ENCODE measurements around the gene ARHGAP26.

Gene ARHGAP26

GRCh38 chr5:142955628-142956027 is 185.5 kb downstream of the ARHGAP26 start:
- no peak overlapping the region for H3K4me3 ChIP-seq
- H3K9me3 ChIP-seq: no peaks in the 10 kb centered on the region
- H3K27me3 ChIP-seq: no peaks in the 10 kb centered on the region
- intact Hi-C loops (cut with DNase I; ENCODE audit: low total_unique reads): no loop called here
- H3K27ac ChIP-seq: no peak overlapping the region
- DNase-seq: no peak
- TF ChIP-seq, protein P1, sequence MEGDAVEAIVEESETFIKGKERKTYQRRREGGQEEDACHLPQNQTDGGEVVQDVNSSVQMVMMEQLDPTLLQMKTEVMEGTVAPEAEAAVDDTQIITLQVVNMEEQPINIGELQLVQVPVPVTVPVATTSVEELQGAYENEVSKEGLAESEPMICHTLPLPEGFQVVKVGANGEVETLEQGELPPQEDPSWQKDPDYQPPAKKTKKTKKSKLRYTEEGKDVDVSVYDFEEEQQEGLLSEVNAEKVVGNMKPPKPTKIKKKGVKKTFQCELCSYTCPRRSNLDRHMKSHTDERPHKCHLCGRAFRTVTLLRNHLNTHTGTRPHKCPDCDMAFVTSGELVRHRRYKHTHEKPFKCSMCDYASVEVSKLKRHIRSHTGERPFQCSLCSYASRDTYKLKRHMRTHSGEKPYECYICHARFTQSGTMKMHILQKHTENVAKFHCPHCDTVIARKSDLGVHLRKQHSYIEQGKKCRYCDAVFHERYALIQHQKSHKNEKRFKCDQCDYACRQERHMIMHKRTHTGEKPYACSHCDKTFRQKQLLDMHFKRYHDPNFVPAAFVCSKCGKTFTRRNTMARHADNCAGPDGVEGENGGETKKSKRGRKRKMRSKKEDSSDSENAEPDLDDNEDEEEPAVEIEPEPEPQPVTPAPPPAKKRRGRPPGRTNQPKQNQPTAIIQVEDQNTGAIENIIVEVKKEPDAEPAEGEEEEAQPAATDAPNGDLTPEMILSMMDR (IDR thresholded peaks at IDR 0.05): no peak
- H3K36me3 ChIP-seq: no peaks in the 10 kb centered on the region
- H3K4me1 ChIP-seq: peaks cover 0 to 35% (median 12%) of the 10 kb centered on the region in 4 donors

DNA sequence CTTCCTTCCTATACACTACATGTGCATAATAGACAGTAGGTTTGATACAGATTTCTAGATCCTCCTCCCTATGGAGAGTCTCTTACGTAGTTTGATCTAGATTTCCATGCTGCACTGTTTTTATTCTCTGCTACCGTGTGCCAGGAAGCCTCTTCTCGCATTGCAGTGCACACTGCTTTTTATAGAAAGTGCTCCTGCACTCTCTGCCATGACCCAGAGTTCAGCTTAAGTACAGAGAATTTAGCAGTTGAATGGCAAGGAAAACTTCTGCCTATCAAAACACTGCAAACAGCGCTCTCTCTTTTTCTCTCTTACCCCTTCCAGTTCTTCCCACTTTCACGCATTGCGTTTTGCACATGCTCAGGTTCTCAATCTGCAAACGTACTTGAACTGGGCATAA is 187.4 kb downstream of the ARHGAP26 start:
- Histone ChIP-seq H3K27me3 (no peaks in the 10 kb centered on the region), H3K4me3 (no peak overlapping the region), H3K4me1 (peaks cover 0 to 35% (median 12%) of the 10 kb centered on the region in 4 donors), H3K27ac (no peak overlapping the region), H3K9me3 (no peaks in the 10 kb centered on the region), H3K36me3 (no peaks in the 10 kb centered on the region)
- intact Hi-C loops (cut with DNase I; ENCODE audit: low total_unique reads): no loop called here
- DNase-seq: no peak
- TF ChIP-seq, protein P1 (IDR thresholded peaks at IDR 0.05): no peak

- no peaks in the 10 kb centered on the region for H3K36me3 ChIP-seq
- H3K9me3 ChIP-seq: no peaks in the 10 kb centered on the region
- peaks cover 0 to 35% (median 12%) of the 10 kb centered on the region in 4 donors for H3K4me1 ChIP-seq
- intact Hi-C loops (cut with DNase I; ENCODE audit: low total_unique reads): no loop called here
- no peaks in the 10 kb centered on the region for H3K27me3 ChIP-seq
- TF ChIP-seq, protein P1 (IDR thresholded peaks at IDR 0.05): no peak
- no peak overlapping the region for H3K4me3 ChIP-seq
- H3K27ac ChIP-seq: no peak overlapping the region
- DNase-seq: no peak
Observed at GRCh38 chr5:142958944-142959682, 188.9 kb downstream of the ARHGAP26 start.

DNA sequence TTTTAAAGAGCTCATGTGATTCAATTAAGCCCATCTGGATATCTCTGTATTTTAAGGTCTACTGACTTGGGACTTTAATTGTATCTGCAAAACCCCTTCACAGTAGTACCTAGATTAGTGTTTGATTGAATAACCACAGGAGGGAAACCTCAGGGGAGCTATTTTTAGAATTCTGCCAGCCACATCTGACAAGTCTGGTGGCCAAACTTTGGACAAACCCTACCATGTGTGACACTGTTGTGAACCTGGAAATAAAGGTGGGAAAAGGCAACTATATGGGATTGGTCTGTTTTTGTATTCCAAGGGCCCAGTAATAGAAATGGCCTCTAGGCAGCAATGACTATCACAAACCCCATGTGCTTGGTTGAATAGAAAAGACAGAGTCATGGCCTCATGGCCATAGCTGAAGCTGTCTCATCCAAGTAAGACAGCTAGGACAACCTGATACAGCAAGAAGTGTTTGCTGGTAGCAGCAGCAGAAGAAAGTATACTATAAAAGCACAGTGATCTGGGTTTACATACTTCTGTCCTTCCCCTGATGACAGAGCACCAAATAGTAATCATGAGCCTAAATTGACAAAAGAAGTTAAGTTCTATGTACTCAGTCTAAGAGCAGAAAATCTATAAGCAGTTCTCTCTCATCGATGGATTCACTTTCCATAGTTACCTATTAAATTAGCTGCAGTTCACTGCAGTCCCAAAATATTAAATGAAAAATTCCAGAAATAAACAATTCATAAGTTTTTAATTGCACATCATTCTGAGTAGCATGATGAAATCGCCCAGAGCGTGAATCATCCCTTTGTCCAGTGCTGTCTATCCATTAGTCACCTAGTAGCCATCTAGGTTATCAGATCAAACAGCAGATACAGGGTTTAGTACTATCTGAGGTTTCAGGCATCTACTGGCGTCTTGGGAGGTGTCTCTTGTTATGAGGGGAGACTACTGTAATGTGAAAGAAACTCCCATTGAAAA is 189.8 kb downstream of the ARHGAP26 start:
- H3K27ac ChIP-seq: no peak overlapping the region
- intact Hi-C loops (cut with DNase I; ENCODE audit: low total_unique reads): no loop called here

DNA sequence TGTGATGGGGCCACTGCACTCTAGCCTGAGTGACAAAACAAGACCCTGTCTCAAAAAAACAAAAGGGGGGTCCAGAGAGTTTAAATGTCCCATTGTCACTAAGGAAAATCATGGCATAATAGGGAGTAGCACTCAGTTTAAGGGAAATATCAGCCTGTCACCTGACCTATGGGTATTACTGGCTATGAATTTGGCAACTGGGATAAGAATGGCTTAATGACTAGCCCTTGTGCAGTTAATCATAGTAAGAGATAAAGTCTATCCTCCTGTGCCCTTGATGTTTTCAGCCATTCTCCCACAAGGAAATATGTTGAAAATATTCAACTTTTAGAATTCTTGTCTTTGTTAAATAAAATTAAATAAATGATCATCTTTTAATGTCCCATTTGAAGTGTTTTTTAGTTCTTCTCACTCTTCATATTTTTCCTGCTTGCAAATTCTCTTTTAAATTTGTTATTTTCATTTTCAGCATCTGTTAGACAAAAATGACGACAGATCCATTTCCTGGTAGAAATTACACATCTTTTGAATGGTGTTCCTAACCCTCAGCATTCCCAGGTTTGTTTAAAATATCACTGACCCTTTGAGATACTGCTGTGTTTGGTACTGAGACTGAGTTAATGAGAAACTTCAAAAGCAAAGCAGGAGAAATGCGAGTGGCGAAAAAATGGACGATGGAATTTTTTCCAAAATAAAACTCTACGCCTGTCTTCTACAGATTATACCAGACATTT is 191.4 kb downstream of the ARHGAP26 start:
- TF ChIP-seq, protein P1 (IDR thresholded peaks at IDR 0.05): no peak
- Histone ChIP-seq H3K4me1 (peaks cover 0 to 28% (median 12%) of the 10 kb centered on the region in 4 donors), H3K27ac (no peak overlapping the region), H3K27me3 (no peaks in the 10 kb centered on the region), H3K36me3 (no peaks in the 10 kb centered on the region), H3K4me3 (no peak overlapping the region), H3K9me3 (no peaks in the 10 kb centered on the region)
- DNase-seq: no peak
- intact Hi-C loops (cut with DNase I; ENCODE audit: low total_unique reads): no loop called here

More for the DNA sequence above, 189.8 kb downstream of the ARHGAP26 start:
- no peak for DNase-seq
- TF ChIP-seq, protein P1 (IDR thresholded peaks at IDR 0.05): no peak
- Histone ChIP-seq H3K27me3 (no peaks in the 10 kb centered on the region), H3K9me3 (no peaks in the 10 kb centered on the region), H3K36me3 (no peaks in the 10 kb centered on the region), H3K4me1 (peaks cover 0 to 35% (median 12%) of the 10 kb centered on the region in 4 donors), H3K4me3 (no peak overlapping the region)
